Superior temporal gyrus (tissue), 1 donor: Measurements from ENCODE around the gene DNAJB6.
A peak's percentile ranks its signal among the peaks of the same experiment; 100 is the strongest.
"Not testable (repeated sequence)": the region's sequence is repeated elsewhere in the genome, so short reads cannot be mapped to it uniquely, and the experiment has no call there.

Experiments
- DNase-seq: peaks from one replicate; pipeline ENCODE4 v3.0.0-alpha.2; 2016; ENCODE audit errors: extremely low spot score

Gene DNAJB6

DNA sequence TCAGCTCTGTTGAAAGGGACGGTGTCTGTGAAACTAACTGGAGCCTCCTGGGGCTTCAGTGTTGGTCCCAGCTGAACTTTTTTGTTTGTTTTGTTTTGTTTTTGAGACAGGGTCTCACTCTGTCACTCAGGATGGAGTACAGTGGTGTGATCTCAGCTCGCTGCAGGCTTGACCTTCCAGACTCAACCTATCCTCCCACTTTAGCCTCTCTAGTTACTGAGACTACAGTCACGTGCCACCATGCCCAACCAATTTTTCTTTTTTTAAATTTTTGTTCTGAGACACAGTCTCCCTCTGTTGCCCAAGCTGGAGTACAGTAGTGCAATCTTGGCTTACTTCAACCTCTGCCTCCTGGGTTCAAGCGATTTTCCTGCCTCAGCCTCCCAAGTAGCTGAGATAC, 13.4 kb upstream of the DNAJB6 start:
- no peak for DNase-seq

DNA sequence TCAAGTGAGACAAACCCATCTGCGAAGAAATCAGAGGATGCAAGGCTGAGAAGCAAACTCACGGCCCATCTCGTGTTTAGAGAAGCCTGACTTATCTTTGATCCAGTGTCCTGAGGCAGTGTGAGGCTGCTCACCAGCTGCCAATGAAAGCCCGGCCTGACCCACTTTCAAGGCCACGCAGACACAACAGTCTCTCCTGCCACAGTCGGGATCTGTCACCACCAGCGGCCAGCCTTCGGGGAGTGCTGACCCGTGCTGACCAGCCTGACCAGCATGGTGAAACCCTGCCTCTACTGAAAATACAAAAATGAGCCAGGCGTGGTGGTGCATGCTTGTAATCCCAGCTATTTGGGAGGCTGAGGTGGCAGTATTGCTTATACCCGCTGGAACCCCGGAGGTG, 7.4 kb upstream of the DNAJB6 start:
- DNase-seq = no peak

DNA sequence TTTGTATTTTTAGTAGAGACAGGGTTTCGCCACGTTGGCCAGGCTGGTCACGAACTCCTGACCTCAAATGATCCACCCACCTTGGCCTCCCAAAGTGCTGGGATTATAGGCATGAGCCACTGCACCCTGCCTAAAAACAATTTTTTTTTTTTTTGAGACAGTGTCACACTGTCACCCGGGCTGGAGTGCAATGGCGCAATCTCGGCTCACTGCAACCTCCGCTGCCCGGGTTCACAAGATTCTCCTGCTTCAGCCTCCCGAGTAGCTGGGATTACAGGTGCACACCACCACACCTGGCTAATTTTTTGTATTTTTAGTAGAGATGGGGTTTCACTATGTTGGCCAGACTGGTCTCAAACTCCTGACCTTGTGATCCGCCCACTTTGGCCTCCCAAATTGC, 6.2 kb upstream of the DNAJB6 start:
- DNase-seq = not testable (repeated sequence)

DNA sequence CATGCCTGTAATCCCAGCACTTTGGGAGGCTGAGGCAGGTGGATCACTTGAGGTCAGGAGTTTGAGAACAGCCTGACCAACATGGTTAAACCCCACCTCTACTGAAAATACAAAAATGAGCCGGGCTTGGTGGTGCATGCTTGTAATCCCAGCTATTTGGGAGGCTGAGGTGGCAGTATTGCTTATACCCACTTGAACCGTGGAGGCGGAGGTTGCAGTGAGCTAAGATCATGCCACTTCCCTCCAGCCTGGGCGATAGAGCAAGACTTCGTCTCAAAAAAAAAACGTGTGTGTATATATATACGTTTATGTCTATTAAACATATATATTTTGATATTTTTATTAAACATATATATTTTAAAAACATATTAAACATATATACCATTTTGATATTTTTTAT, 5.8 kb upstream of the DNAJB6 start:
- DNase-seq = not testable (repeated sequence)

DNA sequence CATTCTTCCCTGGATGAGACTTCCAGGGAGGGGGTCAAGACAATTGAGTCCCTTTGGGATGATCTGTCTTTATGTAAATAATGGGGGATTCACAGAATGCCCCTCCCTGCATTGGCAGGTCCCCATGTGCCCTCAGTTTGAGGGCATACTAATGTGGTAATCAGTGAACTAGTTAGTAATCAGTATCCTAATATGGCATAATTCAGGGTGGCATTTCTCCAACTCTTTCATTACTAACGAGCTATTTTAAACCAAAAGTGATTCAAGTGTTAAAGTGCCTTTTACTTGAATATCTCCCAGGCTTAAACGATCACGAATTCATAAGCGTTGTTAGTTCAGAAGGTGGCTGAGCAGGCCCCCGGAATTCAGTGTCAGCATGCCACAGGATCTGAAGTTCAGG, 1.6 kb upstream of the DNAJB6 start:
- DNase-seq = no peak

DNA sequence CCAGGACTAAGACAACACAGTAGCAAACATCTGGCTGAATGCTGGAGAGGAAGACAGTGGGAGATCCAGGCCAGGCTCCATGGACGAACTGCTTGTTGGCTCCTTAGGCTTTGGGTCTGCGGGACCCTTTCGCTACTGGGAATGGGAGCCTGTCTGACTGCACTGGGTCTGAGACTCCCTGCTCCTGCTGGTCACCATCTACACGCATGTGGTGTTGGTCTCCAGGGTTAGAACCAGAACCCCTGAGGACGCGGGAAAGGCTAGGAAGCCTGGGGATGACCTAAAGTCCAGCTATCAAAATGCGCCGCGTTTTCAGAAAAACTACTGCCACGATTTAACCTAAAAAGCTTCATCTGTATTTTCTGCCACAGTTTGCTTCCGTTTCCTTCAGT, 817 bp upstream of the DNAJB6 start:
- DNase-seq = no peak

DNA sequence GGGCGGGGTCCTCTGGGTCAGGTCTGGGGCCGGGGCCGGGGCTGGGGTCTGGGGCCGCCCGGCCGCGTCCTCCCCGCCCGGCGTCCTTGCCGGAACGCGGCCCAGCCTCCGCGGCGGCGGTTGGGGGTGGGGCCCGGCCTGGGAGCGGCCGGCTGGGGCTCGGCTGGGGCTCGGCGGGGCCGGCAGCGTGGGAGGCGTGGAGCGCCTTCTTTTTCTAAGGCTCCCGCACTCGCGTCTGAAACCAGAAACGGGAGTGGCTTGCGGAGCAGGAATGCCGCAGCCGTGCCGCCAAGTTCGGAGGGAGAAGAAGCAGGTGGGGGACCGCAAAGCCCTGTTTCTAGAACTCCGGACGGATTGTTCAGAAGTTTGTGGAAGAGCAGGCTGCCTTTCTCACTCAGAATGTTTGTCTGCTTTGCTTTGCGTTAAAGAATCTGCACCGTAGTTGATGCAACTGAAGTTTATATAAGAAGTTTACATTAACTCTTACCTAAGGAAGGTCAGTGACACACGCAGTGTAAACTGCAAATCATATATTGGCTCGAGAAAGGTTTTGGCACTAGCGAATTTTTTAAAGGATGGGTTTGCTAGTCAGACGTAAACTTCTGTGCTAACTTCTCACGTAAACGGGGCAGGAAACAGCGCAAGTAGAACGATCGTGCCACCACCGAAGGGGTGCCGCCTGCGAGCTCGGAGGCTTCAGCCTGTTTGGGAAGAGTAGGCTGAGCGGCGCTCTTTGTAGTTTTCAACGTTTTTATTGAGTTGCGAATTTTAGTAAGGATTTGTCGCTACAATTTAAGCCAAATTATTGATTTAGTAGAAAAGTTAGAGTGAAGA, 729 bp downstream of the DNAJB6 start:
- DNase-seq = peak; percentile 50

DNA sequence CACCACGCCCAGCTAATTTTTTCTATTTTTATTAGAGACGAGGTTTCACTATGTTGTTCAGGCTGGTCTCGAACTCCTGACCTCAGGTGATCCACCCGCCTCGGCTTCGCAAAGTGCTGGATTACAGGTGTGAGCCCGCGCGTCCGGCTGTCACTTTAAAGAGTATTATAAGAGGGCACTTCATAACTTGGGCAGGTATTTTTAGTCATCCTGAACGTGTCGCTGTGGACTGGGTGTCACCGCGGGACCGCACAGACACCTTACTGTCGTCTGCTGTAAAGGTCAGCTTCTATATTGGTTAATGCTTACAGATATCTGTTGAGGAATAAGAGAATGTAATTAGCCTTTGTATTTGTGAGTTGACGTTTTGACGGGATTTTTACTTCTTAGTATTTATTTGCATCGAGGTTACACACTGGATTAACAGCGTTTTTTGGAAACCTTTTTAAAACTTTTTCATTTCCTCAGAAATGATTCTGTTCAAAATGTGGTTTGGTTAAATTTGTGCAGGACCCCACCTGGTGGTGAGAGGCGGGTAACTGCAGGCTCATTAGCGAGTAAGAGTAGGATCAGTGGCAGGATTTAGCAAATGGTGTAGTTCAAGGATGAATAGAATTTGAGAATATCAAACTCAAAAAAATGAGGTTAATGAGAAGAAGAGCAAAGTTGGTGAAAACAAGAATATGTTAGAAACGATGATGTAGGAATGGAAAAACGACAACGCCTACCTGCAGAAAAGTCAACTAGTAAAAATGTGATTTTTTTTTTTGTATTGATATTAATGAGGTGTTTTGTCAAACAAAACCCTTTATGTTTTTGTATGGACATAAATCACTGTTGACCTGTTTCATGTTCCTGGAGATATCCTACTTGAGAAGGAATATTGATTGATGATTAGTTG, 3.2 kb downstream of the DNAJB6 start:
- peak; percentile 89 for DNase-seq

DNA sequence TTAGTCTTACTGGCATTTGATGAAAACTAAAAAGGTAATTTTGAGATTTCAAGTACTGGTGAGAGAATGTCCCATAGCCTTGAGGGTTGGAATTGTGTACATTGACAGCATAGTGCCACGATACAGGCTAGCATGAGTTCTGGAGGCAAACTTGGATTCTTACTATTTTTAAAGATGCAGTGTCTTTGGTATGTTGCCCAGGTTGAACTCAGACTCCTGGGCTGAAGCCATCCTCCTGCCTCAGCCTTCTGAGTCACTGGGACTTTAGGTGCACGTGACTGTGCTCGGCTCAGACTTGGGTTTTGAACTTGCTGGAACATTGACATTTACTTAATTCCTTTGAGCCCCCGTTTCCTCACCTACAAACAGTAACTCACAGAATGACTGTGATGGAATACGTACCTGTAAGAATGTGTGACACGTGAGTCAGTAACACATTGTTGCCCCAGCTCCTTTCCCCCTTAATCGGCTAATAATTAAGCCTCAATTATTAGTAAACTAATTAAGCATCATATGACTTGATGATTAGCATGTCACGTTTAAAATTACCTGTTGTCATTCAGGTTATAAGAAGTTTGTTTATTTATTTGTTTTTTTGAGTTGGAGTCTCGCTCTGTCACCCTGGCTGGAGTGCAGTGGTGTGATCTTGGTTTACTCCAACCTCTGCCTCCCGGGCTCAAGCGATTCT, 10.6 kb downstream of the DNAJB6 start:
- no peak for DNase-seq

DNA sequence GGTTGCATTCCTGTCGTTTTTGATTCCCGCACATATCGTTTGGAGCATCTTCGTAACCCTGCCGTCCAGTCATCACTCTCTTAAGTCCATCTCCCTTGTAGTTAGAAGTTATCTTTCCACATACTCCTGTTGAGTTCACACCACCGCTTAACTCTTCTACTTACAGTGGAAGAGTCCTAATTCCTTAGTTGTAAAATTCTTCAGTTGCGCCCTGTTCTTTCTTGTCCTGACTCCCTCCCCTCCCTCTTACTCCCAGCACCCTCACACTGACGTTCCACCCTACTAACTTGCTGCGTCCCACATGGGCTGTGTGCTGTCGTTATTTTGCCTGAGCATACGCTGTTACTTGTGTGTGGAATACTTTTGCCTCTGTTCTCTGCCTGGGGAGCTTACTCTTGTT, 11.7 kb downstream of the DNAJB6 start:
- no peak for DNase-seq

DNA sequence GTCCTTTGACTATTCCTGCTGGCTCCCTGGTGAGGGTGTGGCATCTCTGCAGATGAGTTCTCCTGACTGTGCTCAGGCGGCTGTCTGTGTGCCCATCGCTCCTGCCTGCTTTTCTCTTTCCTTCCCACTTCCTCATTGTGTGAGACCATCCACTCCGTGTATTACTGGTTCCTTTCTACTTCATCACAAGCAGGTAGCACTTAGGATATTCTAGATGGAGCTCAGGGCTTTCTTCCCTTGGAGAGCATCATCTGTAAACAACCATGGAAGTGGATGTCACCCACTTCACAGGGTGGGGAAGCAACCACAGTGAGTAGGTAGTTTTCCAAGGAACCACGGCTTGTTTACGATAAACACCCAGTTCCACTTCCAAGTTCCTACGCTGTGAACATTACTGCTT, 15.7 kb downstream of the DNAJB6 start:
- no peak for DNase-seq

DNA sequence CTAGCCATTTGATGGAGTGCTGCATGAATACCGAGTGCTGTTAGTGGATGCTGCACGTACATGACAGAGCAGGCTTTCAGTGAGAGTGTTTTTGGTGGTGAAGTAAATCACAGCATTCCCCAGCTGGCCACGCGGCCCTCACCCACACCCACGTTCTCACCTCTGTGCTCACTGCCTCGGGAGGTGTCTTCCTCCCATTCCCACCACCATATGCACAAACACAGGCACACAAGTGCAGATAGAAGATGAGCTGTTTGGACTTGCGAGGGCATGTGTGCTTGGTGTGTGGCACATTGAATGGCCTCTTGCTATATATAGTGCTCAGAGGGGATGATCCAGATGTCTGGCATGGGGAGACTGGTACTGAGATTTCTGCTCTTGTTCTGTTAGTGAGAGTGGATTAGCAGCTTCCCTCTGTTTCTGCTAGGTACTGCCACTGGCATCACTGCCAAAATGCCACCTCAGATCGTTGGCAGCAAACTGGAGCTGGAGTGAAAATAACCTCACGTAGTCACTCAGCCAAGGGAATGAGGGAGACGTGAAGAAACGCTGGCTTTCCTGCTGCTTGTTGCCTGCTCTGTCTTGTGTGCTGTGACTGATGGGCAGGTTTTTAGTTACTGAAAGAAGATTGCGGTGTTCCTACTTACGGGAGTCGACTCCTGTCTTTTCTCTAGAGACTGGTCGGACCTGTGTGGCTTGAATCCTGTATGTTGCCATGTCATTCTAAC, 19.1 kb downstream of the DNAJB6 start:
- peak; percentile 75 for DNase-seq

DNA sequence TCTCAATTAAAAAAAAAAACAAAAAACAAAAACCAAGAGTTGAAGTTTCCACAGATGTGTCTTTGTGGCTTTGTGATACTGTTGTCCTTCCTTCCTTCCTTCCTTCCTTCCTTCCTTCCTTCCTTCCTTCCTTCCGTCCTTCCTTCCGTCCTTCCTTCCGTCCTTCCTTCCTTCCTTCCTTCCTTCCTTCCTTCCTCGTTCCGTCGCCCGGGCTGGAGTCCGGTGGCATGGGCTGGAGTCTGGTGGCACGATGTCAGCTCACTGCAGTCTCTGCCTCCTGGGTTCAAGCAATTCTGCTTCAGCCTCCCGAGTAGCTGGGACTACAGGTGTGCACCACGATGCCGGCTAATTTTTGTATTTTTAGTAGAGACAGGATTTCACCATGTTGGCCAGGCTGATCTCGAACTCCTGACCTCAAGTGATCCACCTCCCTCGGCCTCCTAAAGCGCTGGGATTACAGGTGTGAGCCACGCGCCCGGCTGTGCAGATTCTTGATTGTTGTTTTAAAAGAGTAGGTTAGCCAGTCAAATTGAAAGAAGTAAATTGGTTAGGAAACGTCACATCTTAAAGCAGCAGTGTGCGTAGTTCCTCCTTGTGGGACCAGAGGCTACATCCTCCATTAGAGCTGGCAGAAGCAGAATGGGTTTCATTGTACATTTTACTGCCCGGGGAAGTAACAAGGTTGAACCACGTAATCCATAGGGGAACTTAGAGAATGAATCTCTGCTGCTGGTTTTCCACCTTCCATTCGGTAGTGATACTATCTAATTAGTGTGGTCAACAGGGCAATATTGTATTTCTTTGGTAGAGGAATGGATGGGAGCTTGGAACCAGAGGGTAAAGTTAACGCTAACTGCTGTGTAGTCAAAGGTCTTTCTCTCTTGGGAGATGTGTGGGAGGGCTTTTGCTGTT, 20.6 kb downstream of the DNAJB6 start:
- DNase-seq = no peak

DNA sequence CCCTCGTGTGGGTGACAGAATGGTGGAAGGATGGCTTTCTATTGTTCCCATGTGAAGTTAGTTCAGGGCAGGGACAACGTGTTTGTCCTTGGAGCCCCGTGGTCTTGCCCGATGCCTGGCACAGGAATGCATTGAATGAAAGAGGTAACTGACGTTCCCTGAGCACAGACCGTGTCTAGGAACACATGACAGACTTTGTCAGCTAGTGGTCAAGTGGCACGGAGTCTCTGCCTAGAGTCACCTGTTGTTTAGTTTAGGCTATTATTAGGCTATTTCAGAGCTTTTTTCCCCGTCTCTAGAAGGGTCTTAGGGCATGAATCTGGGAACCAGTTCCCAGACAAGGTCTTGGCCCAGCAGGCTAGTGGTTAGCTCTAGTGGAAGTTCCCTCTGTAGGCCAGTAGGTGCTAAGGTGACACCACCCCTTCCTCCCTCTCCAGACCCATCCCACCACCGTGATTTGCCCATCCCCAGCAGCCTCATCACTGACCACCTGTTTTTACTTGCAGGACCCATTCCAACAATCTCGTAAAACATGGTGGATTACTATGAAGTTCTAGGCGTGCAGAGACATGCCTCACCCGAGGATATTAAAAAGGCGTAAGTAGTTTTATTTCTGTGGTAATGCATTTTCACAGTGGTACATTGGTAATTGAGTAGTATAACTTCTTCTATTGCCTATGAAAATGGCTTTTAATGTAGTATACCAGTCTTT, 21.4 kb downstream of the DNAJB6 start:
- no peak for DNase-seq

DNA sequence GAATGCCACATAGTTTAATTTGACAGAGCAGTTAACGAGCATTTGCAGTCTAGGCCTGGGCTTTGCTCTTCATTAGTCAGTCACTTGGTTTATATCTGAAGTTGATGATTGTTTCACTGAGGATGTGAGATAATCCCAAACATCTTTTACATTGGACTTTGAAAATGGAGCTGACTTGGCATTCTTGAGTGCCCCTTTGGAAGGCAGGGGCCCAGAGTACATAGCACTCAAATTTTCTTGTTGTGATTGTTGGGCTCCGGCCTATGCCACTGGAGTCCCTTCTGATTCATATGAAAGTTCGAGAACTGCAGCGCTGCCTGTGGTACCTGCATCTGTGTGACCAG, 21.9 kb downstream of the DNAJB6 start:
- DNase-seq = no peak

DNA sequence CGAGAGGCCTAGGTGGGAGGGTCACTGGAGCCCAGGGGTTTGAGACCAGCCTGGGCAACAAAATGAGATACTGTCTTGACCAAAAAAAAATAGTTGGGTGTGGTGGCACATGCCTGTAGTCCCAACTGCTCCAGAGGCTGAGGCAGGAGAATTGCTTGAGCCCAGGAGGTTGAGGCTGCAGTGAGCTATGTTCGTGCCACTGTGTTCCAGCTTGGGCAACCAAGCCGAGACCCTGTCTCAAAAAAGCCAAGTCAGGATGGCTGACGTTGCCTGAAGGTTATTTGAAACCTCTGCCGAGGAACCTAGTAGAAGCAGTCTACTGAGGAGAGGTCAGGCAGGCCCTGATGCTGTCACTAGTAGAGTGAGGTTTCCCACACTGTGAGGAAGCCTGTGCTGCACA, 22.8 kb downstream of the DNAJB6 start:
- DNase-seq = no peak

DNA sequence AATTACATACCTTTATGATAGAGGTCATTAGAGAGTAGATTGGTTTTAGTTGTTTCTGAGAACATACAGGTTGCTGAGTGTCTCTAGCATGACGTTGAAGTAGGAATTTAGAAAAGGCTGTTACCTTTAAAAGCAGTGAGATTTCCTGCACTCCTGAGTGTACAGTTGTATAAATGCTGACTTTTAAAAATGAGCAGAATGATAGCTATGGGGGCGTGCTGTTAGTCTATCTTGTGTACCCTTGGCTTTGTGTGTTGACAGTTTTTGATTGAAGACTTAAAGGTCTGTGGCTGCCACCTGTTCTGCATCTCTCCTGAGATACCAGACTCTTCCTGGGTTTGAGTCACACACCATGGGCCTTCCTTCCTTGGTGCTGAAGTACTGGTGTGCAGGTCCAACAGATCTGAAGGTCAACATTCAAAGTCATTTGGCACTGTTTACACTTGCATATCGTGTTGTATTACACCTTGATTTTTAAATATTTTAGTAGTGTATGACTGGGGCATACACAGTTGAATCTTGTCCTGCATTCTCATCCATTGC, 23.8 kb downstream of the DNAJB6 start:
- no peak for DNase-seq

DNA sequence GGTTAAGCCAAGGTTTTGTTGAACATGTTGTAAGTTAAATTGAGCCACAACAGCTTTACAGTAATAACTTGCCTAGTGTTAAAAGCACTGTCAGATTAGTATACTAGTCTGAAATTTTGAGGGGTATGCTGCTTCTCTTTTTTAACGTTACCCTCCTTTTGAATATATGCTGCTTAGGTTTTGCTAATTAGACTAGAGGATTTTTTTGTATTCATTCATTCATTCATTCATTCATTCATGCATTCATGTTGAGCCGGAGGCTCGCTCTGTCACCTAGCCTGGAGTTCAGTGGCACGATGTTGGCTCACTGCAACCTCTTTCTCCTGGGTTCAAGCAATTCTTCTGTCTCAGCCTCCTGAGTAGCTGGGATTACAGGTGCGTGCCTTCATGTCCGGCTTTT, 24.7 kb downstream of the DNAJB6 start:
- DNase-seq = no peak

DNA sequence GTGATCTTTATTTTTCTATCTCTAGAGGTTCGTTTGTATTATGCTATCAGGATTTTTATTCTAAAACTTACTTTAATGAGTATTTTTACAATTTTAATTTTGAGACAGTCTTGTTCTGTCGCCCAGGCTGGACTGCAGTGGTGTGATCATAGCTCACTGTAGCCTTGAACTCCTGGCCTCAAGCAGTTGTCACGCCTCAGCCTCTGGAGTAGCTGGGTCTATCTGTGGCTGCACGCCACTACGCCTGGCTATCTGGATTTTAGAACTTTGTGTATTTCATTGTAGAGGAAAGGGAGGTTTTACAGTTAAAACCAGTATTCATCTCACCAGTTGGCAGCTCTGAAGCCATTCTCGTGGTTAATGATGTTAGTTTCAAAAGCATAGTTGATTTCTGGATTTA, 25.9 kb downstream of the DNAJB6 start:
- no peak for DNase-seq

DNA sequence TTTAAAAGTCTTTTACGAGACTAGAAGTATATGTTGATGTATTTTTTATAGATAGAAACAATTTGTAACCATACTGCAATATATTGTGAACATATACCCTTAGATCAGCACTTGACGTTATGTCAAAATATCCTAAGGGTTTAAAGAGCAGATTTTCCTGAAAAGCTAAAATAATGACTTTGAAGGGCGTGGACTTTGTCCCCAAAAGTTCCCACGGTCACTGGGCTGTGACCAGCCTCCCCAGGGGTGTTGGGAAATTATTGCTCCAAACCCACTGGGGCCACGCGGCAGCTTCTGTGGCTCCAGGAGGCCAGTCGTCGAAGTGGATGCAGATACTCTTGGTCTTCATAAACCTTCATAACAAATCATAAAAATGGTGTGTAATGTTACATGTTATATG, 29.9 kb downstream of the DNAJB6 start:
- DNase-seq = no peak
